LNCAP (cell line): ENCODE measurements around the gene ADSS1.

ENCODE experiments used
- CTCF ChIP-seq: fragments of 450-650 bp; IDR thresholded peaks from 2 replicates; pipeline ENCODE4 v1.5.1; 2017; ENCODE audit warnings: mild to moderate bottlenecking

Gene ADSS1

GRCh38 chr14:104685216-104685997 lies 38.6 kb upstream of the ADSS1 start:
- no peak for TF ChIP-seq CTCF

- no peak for TF ChIP-seq CTCF
These were observed 37.9 kb upstream of the ADSS1 start for GRCh38 chr14:104685998-104686610.

- no peak for TF ChIP-seq CTCF
These were observed 37.2 kb upstream of the ADSS1 start for GRCh38 chr14:104686624-104687517.

GRCh38 chr14:104687601-104688504 lies 36.2 kb upstream of the ADSS1 start:
- no peak for TF ChIP-seq CTCF

- no peak for TF ChIP-seq CTCF
These were observed 35.4 kb upstream of the ADSS1 start for GRCh38 chr14:104688505-104689108.

GRCh38 chr14:104689109-104689880 lies 34.7 kb upstream of the ADSS1 start, which contains the start of gene INF2:
Gene INF2 (plus strand): TSS chr14:104689618. CDS start chr14:104701366, 11,748 bp downstream.
- no peak for TF ChIP-seq CTCF
